Gastroesophageal sphincter (tissue), 3 donors: ENCODE measurements around the gene KCNK4.

Source experiments
- CTCF ChIP-seq, 4 experiments: fragments of 200-600 bp in 2 of 4; fragments of 450-650 bp in 2 of 4; sonication (generic) in 1 of 4; IDR thresholded peaks; one replicate each; pipeline ENCODE4 v1.5.1; 2017 to 2019; ENCODE audit warnings: antibody characterized with exemption in 4 of 4, mild to moderate bottlenecking in 2 of 4, moderate library complexity in 2 of 4
- POLR2A ChIP-seq, 2 donors: fragments of 450-650 bp; IDR thresholded peaks; one replicate each; pipeline ENCODE4 v1.6.1; 2017; ENCODE audit warnings: antibody characterized with exemption in 2 of 2, mild to moderate bottlenecking in 2 of 2, moderate library complexity in 1 of 2

GRCh38 chr11:64258946-64259532, 32.1 kb upstream of the KCNK4 start:
- TF ChIP-seq CTCF (IDR thresholded peaks at IDR 0.05) (no peak), POLR2A (IDR thresholded peaks at IDR 0.05) (no peak)
